ENCODE results near the gene KRTAP19-7. TPM values are rescaled to one million over a fixed set of nuclear protein-coding genes. Genes with fewer than 3 reads are reported as not detected.

KRTAP19-7 gene, protein sequence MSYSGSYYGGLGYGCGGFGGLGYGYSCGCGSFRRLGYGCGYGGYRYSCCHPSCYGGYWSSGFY
- total RNA-seq = not detected

GRCh38 chr21:30561264-30561895, at the start of gene KRTAP19-7:
Gene KRTAP19-7 (minus strand): TSS chr21:30561314. CDS start chr21:30561289, 25 bp downstream.
- ATAC-seq (replicated peaks in 6 of 8) = no peak
- Histone ChIP-seq H3K4me3 (no peak within 1 kb of the TSS), H3K4me1 (replicated peaks in 1 of 2) (no peaks in the 10 kb centered on the region), H3K27ac (no peak within 1 kb of the TSS)
- in situ Hi-C loops (cut with MboI; ENCODE audit: low pct_unique_long_range_greater_than_20kb in 2 of 9, low sequenced_read_pairs in 9 of 9, unreplicated experiment in 9 of 9) = no loop called here
- WGBS, 10 experiments = 0 to 100% (median 58%) methylated on average over 1 to 2 of the region's 2 CpGs; no CpG with 5 or more reads in 4 of the 10 experiments

DNA sequence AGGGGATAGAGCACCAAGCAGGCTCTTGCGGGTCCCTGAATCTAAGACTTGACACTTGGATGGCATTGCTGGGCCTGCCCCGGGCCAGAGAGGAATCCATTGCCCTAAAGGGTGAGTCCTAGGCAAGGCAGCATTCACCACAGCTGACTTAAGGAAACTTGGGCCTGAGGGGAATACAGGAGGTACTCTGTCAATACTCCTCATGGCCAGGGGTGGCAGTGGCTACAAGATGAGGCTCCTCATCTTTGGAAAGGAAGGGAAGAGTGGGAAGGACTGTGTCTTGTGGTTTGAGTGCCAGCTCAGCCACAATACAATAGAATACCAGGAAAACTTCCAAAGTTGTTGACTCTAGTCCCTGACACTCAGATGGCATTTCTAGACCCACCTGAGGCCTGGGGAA, 44.9 kb upstream of the KRTAP19-7 start:
- in situ Hi-C loops (cut with MboI; ENCODE audit: low pct_unique_long_range_greater_than_20kb in 2 of 9, low sequenced_read_pairs in 9 of 9, unreplicated experiment in 9 of 9) = no loop called here
- 0 to 100% (median 68%) methylated on average over 1 to 2 of the region's 2 CpGs; no CpG with 5 or more reads in 4 of the 10 experiments for WGBS, 10 experiments
- Histone ChIP-seq H3K27ac (no peak overlapping the region), H3K4me3 (no peak overlapping the region), H3K4me1 (replicated peaks in 1 of 2) (no peaks in the 10 kb centered on the region)
- ATAC-seq (replicated peaks in 6 of 8) = no peak

GRCh38 chr21:30600787-30601186, 39.7 kb upstream of the KRTAP19-7 start, which contains the start of gene KRTAP22-1:
Gene KRTAP22-1 (plus strand): TSS chr21:30601087.
- Histone ChIP-seq H3K4me3 (no peak within 1 kb of the TSS), H3K4me1 (replicated peaks in 1 of 2) (no peaks in the 10 kb centered on the region), H3K27ac (no peak within 1 kb of the TSS)
- 0 to 100% (median 20%) methylated on average over 1 of the region's 1 CpG; no CpG with 5 or more reads in 2 of the 10 experiments for WGBS, 10 experiments
- no peak for ATAC-seq (replicated peaks in 6 of 8)
- in situ Hi-C loops (cut with MboI; ENCODE audit: low pct_unique_long_range_greater_than_20kb in 2 of 9, low sequenced_read_pairs in 9 of 9, unreplicated experiment in 9 of 9) = no loop called here

GRCh38 chr21:30598802-30599201, 37.7 kb upstream of the KRTAP19-7 start, which contains the start of gene KRTAP6-2:
Gene KRTAP6-2 (minus strand): TSS chr21:30598902. CDS start chr21:30598874, 28 bp downstream.
- ATAC-seq (replicated peaks in 6 of 8) = no peak
- Histone ChIP-seq H3K4me1 (replicated peaks in 1 of 2) (no peaks in the 10 kb centered on the region), H3K4me3 (no peak within 1 kb of the TSS), H3K27ac (no peak within 1 kb of the TSS)
- WGBS, 10 experiments = 17 to 100% (median 83%) methylated on average over 1 to 6 of the region's 6 CpGs; no CpG with 5 or more reads in 4 of the 10 experiments
- in situ Hi-C loops (cut with MboI; ENCODE audit: low pct_unique_long_range_greater_than_20kb in 2 of 9, low sequenced_read_pairs in 9 of 9, unreplicated experiment in 9 of 9) = no loop called here

GRCh38 chr21:30592140-30592539, 31.0 kb upstream of the KRTAP19-7 start, which contains the start of gene KRTAP6-3:
Gene KRTAP6-3 (plus strand): TSS chr21:30592440. CDS start chr21:30592446, 6 bp downstream.
- Histone ChIP-seq H3K4me1 (replicated peaks in 1 of 2) (no peaks in the 10 kb centered on the region), H3K4me3 (no peak within 1 kb of the TSS), H3K27ac (no peak within 1 kb of the TSS)
- no peak for ATAC-seq (replicated peaks in 6 of 8)
- in situ Hi-C loops (cut with MboI; ENCODE audit: low pct_unique_long_range_greater_than_20kb in 2 of 9, low sequenced_read_pairs in 9 of 9, unreplicated experiment in 9 of 9) = no loop called here
- WGBS, 10 experiments = 10 to 100% (median 92%) methylated on average over 1 to 4 of the region's 4 CpGs; no CpG with 5 or more reads in 3 of the 10 experiments

DNA sequence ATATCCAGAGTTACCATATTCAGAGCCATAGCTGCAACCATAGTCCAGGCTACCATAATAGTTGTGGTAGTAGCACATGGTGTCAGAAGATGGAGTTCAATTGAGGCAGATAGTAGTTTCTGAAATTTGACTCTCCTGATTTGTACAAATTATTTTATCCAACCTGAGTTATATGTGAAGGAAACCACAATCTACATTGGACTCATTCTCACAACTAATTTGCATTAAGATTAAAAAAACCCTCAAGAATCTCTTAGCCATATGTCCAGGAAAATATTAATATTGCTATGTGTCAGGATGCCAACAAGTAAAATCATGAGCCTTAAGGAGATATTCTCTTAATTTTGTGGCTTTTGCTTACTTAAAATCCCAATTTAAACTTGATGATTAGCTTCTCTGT, 29.2 kb upstream of the KRTAP19-7 start, which contains the start of gene KRTAP22-2:
KRTAP22-2 (minus strand) TSS at position 101 of the 400 bp plus-strand sequence.
- no peak within 1 kb of the TSS for H3K4me3 ChIP-seq
- no peak within 1 kb of the TSS for H3K27ac ChIP-seq
- no peaks in the 10 kb centered on the region for H3K4me1 ChIP-seq (replicated peaks in 1 of 2)
- in situ Hi-C loops (cut with MboI; ENCODE audit: low pct_unique_long_range_greater_than_20kb in 2 of 9, low sequenced_read_pairs in 9 of 9, unreplicated experiment in 9 of 9) = no loop called here
- ATAC-seq (replicated peaks in 6 of 8) = no peak

DNA sequence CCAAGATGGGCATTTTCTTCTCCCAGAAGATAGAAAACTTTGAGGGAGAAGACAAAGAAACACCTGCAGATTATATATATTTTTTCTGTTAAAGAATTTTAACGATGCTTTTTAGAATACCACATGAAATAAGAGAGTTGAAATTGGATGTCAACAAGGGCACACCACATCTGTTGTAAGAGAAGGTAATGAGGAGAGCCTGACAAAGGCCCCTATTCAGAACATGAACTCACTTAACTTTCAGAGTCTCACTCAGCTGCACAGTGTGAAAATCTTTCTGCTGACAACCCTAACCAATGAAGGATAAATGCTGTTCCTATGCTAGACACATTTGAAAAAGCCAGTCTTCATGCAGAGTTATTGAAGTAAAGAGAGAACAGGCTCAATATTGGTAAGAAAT, 21.8 kb upstream of the KRTAP19-7 start:
- Histone ChIP-seq H3K4me1 (replicated peaks in 1 of 2) (no peaks in the 10 kb centered on the region), H3K27ac (no peak overlapping the region), H3K4me3 (no peak overlapping the region)
- in situ Hi-C loops (cut with MboI; ENCODE audit: low pct_unique_long_range_greater_than_20kb in 2 of 9, low sequenced_read_pairs in 9 of 9, unreplicated experiment in 9 of 9) = no loop called here
- 0 to 78% (median 0%) methylated on average over 1 of the region's 1 CpG; no CpG with 5 or more reads in 1 of the 10 experiments for WGBS, 10 experiments
- peak in 2 of 8 experiments; percentile 20 to 45 for ATAC-seq (replicated peaks in 6 of 8)

DNA sequence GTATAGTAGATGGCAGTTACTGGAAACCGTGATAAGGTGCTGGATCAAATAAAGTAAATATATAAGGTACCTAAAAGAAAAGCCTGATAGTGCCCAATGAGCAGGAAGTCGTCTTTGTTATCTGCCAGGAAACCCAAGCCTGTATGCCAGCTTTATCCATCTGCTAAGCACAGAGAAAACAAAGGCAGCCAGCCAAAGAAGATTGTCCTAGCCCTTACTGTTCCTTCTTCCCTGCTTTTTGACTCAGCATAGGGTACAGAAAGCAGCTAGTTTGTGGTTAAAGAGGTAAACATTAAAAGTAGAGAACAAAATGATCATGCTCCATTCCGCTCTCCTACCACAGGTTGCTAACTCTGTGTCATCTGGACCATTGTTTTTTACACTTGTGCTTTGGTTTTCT, 19.0 kb upstream of the KRTAP19-7 start:
- in situ Hi-C loops (cut with MboI; ENCODE audit: low pct_unique_long_range_greater_than_20kb in 2 of 9, low sequenced_read_pairs in 9 of 9, unreplicated experiment in 9 of 9) = no loop called here
- no peak overlapping the region for H3K4me3 ChIP-seq
- ATAC-seq (replicated peaks in 6 of 8) = no peak
- no peak overlapping the region for H3K27ac ChIP-seq
- H3K4me1 ChIP-seq (replicated peaks in 1 of 2) = no peaks in the 10 kb centered on the region
- 0 to 100% (median 83%) methylated on average over 1 to 3 of the region's 3 CpGs for WGBS, 10 experiments

DNA sequence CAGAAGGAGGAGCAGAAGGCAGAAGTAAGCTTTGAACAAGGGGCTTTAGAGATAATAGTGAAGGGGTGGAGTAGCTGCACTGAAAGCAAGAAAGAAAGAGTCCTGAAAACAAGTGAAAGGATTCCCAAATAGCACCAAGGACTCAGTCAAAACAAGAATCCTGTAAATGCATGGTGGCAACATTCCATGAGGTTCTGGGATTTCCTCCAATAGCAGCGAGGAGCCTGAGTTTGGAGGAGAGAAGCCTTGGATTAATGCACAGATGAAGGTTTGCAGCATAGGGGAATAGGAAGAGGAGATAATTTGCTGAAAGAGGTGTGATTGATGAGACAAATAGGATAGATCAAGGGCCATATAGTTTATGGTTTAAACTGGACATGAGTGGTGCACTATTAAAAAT, 18.2 kb upstream of the KRTAP19-7 start:
- in situ Hi-C loops (cut with MboI; ENCODE audit: low pct_unique_long_range_greater_than_20kb in 2 of 9, low sequenced_read_pairs in 9 of 9, unreplicated experiment in 9 of 9) = no loop called here
- 0 to 57% (median 32%) methylated on average over 1 of the region's 1 CpG; no CpG with 5 or more reads in 6 of the 10 experiments for WGBS, 10 experiments
- Histone ChIP-seq H3K27ac (no peak overlapping the region), H3K4me3 (no peak overlapping the region), H3K4me1 (replicated peaks in 1 of 2) (no peaks in the 10 kb centered on the region)
- no peak for ATAC-seq (replicated peaks in 6 of 8)

DNA sequence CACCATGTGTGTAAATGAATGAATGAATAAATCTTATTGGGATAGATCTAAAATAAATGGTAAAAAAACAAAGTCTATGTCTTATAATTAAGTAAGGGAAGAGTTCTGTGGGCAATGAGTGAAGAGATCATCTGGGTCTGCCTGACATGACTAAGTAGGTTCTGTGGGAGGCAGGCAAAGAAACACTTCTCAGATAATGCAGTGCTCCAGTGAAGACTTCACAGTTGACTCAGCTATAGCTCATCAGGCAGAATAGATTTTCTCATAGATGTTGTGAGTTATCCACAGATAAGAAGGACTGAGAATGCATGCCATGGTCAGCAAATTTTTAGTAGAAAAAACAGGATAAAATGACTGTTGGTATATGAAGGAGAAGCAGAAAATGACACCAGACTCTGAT, 16.7 kb upstream of the KRTAP19-7 start:
- Histone ChIP-seq H3K4me1 (replicated peaks in 1 of 2) (no peaks in the 10 kb centered on the region), H3K27ac (no peak overlapping the region), H3K4me3 (no peak overlapping the region)
- no peak for ATAC-seq (replicated peaks in 6 of 8)
- in situ Hi-C loops (cut with MboI; ENCODE audit: low pct_unique_long_range_greater_than_20kb in 2 of 9, low sequenced_read_pairs in 9 of 9, unreplicated experiment in 9 of 9) = no loop called here

DNA sequence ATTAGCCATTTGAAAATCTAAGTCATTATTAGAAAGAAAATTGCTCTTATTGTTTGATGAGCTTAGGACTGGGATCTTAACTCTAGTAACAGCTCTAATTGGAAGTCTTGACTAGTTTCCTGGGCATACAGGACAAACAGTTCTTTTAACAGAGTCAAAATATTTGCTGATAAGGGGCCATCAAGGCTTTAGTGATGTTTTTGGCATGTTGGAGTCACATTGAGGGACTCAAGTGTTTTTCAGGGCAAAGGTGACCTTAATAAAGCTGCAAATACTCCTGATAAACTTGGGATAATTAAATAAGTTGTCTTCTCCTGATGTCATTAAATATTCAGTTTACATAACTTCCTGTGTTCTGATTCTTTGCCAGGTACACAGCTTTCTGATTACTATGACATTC, 6.5 kb upstream of the KRTAP19-7 start:
- Histone ChIP-seq H3K27ac (no peak overlapping the region), H3K4me1 (replicated peaks in 1 of 2) (no peaks in the 10 kb centered on the region), H3K4me3 (no peak overlapping the region)
- in situ Hi-C loops (cut with MboI; ENCODE audit: low pct_unique_long_range_greater_than_20kb in 2 of 9, low sequenced_read_pairs in 9 of 9, unreplicated experiment in 9 of 9) = no loop called here
- no peak for ATAC-seq (replicated peaks in 6 of 8)

GRCh38 chr21:30563630-30564029, 2.5 kb upstream of the KRTAP19-7 start:
- Histone ChIP-seq H3K4me3 (no peak overlapping the region), H3K27ac (no peak overlapping the region), H3K4me1 (replicated peaks in 1 of 2) (no peaks in the 10 kb centered on the region)
- 0 to 100% (median 88%) methylated on average over 1 to 2 of the region's 2 CpGs for WGBS, 10 experiments
- in situ Hi-C loops (cut with MboI; ENCODE audit: low pct_unique_long_range_greater_than_20kb in 2 of 9, low sequenced_read_pairs in 9 of 9, unreplicated experiment in 9 of 9) = no loop called here
- ATAC-seq (replicated peaks in 6 of 8) = no peak

DNA sequence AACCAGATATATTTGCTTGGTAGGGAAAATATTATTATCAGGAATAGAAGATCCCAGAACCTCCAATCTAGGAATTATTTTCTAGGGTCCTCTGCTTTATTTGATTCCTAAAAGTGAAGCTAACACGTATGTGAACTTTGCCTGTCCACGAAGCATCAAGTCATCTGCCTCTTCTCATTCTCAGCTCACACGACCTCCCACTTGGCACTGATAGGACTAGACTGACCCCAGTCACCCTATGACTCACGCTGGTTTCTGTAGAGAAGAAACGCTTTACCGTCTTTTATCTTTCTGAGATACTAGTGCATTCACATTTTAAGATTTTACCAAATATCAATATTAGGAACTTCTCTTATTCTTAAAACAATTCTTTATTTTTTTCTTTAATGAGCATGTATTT, 2.0 kb upstream of the KRTAP19-7 start:
- in situ Hi-C loops (cut with MboI; ENCODE audit: low pct_unique_long_range_greater_than_20kb in 2 of 9, low sequenced_read_pairs in 9 of 9, unreplicated experiment in 9 of 9) = no loop called here
- no peak overlapping the region for H3K27ac ChIP-seq
- ATAC-seq (replicated peaks in 6 of 8) = no peak
- H3K4me3 ChIP-seq = no peak overlapping the region
- WGBS, 10 experiments = 5 to 84% (median 73%) methylated on average over 5 to 6 of the region's 6 CpGs; no CpG with 5 or more reads in 1 of the 10 experiments
- H3K4me1 ChIP-seq (replicated peaks in 1 of 2) = no peaks in the 10 kb centered on the region

GRCh38 chr21:30561957-30562356, 843 bp upstream of the KRTAP19-7 start:
- 0 to 100% (median 70%) methylated on average over 1 to 2 of the region's 2 CpGs; no CpG with 5 or more reads in 1 of the 10 experiments for WGBS, 10 experiments
- Histone ChIP-seq H3K4me1 (replicated peaks in 1 of 2) (no peaks in the 10 kb centered on the region), H3K4me3 (no peak overlapping the region), H3K27ac (no peak overlapping the region)
- in situ Hi-C loops (cut with MboI; ENCODE audit: low pct_unique_long_range_greater_than_20kb in 2 of 9, low sequenced_read_pairs in 9 of 9, unreplicated experiment in 9 of 9) = no loop called here
- ATAC-seq (replicated peaks in 6 of 8) = no peak

All from motor neuron (in vitro differentiated cells).